Measurements from ENCODE around the gene SPDYE8.
"Not testable (repeated sequence)": the region's sequence is repeated elsewhere in the genome, so short reads cannot be mapped to it uniquely, and the experiment has no call there.

SPDYE8 gene, protein sequence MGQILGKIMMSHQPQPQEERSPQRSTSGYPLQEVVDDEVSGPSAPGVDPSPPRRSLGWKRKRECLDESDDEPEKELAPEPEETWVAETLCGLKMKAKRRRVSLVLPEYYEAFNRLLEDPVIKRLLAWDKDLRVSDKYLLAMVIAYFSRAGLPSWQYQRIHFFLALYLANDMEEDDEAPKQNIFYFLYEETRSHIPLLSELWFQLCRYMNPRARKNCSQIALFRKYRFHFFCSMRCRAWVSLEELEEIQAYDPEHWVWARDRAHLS

DNA sequence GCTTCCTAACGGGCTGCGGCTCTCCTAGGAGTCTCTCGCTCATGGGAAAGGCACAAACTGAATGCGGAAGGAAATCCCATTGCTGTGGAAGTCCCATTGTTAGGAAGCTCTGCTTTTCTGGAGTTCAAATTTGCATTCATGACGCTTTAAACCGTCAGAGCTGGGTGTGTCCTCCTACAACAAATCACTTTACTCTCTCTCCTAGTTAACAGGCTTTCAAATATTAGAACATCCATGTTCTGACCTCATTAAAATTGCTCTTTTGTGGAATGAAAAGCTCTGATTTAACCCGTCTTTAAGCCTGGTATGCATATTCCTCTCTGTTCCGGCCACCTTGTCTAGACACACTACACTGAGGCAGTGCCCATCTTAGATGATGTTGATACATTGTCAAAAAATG, at the start of gene SPDYE8:
Gene SPDYE8, minus strand, starts transcription at position 101 of the 400 bp plus-strand sequence. CDS start 1,800 bp downstream, outside the sequence.
- DNase-seq (ENCODE audit: low read depth), result not testable (repeated sequence)

DNA sequence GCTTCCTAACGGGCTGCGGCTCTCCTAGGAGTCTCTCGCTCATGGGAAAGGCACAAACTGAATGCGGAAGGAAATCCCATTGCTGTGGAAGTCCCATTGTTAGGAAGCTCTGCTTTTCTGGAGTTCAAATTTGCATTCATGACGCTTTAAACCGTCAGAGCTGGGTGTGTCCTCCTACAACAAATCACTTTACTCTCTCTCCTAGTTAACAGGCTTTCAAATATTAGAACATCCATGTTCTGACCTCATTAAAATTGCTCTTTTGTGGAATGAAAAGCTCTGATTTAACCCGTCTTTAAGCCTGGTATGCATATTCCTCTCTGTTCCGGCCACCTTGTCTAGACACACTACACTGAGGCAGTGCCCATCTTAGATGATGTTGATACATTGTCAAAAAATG, 28.2 kb upstream of the SPDYE8 start, which contains the start of gene SPDYE11:
Gene SPDYE11, minus strand, starts transcription at position 101 of the 400 bp plus-strand sequence. CDS start 1,800 bp downstream, outside the sequence.
- DNase-seq (ENCODE audit: low read depth), result not testable (repeated sequence)

DNA sequence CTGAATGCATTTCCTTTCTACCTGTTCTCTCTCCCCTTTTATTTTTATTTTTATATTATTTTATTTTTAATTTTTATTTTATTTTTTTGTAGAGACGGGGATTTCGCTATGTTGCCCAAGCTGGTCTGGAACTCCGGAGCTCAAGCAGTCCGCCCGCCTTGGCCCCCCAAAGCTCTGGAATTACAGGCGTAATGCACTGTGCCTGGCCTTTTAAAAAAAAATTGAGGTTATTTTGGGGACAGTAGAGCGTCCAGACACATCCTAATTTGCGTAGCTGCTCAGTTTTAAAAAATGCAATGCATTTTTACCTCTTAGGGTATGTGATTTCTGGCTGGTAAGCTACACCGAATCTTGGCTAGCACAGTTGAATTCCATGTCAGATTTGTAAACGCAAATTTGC, 23.1 kb downstream of the SPDYE8 start:
- DNase-seq (ENCODE audit: low read depth), result not testable (repeated sequence)

DNA sequence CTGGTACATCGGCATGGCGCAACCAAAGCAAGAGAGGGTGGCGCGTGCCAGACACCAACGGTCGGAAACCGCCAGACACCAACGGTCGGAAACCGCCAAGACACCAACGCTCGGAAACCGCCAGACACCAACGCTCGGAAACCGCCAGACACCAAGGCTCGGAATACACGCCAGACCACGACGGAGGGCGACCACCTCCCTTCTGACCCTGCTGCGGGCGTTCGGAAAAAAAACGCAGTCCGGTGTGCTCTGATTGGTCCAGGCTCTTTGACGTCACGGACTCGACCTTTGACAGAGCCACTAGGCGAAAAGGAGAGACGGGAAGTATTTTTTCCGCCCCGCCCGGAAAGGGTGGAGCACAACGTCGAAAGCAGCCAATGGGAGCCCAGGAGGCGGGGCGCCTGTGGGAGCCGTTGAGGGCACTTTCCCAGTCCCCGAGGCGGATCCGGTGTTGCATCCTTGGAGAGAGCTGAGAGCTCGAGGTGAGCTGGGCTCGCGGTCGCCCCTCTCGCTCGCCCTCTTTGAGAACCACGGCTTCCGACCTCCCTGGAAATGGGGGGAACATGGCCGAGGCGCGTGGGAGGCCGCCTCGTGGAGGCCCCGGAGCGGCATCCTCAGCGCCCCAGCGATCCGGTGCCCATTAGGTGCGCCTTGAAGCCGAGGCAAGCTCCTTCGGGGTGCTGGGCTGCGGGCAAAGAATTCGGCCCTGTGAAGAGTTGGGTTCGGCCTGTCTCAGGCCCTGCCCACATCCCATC, 23.7 kb downstream of the SPDYE8 start:
- peak; percentile 79 for DNase-seq (ENCODE audit: low read depth)

DNA sequence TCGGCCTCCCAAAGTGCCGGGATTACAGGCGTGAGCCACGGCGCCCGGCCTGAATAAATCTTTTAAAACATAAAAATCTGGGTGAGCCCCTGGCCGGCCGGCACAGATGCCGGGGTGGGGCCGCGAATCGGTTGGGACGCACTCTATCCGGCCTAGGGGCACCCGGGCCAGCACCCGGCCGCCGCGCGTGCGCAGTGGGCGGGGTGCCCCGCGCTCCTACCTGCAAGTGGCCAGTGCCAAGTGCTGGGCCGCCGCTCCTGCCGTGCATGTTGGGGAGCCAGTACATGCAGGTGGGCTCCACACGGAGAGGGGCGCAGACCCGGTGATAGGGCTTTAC, 24.2 kb downstream of the SPDYE8 start:
- peak; percentile 66 for DNase-seq (ENCODE audit: low read depth)

DNA sequence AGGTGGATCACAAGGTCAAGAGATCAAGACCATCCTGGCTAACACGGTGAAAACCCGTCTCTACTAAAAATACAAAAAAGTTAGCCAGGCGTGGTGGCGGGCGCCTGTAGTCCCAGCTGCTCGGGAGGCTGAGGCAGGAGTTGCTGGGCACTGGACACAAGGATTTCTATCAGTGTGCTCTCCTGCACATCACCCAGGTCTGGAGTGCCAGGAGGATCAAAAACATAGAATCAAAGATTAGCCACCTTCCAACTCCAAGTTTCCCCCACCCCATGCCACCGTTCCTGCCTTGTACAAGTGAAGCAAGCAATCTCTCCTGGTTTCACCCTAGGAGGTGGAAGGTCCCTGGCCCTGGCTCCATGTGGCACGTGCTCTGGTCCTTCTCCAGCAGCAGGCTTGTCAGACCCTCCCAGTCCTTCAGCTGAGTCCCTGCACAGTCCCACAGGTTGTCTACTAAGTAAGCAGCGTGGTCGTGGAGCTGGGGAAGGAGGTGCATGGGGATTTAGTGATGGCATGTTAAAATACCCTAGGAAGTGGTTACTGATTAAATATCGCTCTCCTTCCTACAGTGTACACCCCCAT, 31.6 kb downstream of the SPDYE8 start:
- not testable (repeated sequence) for DNase-seq (ENCODE audit: low read depth)

DNA sequence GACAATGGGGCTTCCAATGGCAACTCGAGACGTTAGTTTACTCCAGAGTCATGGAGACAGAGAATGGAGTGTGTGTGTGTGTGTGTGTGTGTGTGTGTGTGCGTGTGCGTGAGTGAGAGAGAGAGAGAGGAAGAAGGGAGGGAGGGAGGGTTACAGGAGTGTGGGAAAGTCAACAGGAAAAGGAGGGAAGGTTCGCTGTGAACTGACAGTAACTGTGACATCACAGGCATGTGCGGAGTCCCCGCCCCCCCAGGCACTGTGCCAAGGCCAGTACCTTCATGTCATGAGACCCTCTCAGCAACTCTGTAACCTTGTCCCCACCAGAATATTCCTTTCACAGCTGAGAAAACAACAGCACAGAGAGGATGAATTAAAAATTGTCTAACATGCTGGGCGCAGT, 32.1 kb downstream of the SPDYE8 start:
- not testable (repeated sequence) for DNase-seq (ENCODE audit: low read depth)

DNA sequence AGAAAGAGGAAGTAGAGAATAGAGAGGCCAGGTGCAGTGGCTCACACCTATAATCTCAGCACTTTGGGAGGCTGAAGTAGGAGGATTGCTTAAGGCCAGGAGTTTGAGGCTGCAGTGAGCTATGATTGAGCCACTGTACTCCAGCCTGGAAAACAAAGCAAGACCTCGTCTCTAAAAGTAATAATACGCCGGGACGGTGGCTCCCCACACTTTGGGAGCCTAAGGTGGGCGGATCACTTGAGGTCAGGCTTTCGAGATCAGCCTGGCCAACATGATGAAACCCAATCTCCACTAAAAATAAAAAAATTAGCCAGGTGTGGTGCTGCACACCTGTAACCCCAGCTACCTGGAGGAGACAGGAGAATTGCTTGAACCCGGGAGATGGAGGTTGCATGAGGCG, 34.1 kb downstream of the SPDYE8 start:
- DNase-seq (ENCODE audit: low read depth), result not testable (repeated sequence)

DNA sequence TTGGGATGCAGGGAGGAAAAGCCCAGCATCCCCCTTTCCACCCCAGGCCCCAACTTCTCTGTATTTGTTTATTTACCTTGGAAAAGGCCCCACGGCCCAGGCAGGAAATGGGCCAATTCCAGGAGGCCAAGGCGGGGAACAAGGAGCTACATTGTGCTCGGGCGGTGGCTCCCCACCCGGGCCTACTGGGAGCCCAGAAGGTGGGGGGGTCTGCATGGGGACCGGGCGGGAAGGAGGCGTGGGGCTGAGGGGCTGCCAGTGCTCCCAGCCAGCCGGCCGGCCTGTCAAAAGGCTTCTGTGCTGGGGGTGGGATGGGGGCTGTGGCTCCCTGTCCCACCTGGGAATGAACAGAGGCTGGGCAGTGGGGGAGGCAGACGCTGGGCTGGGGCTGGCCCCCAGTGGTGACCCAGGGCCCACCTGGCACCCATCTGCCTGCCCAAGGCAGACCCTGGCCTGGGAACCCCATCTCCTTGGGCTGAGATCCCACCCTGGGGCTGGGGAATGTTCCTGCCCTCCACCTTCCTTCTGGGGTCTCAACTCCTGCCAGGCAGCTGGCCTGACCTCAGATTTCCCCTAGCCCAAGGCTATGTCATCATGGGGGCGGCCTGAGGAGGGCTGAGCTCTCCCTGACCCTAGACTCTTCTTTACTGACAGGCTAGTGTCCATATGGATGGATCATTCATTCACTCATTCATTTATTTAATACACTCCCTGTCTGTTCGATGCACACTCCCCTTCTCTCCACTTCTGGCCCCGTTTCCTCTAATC, 39.2 kb downstream of the SPDYE8 start:
- not testable (repeated sequence) for DNase-seq (ENCODE audit: low read depth)

DNA sequence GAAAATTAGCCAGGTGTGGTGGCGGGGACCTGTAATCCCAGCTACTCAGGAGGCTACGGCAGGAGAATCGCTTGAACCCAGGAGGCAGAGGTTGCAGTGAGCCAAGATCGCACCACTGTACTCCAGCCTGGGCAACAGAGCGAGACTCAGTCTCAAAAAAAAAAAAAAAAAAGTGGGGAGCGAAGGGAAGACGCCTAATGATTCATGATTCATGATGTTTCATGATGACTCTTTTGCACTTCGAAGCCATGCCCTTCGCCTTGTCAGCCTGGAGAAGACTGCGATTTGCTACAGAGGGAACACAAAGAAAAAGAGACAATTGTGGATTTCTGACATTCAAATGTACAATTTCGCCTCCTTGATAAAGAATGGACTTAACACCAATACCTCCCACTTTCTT, 47.5 kb downstream of the SPDYE8 start:
- not testable (repeated sequence) for DNase-seq (ENCODE audit: low read depth)

DNA sequence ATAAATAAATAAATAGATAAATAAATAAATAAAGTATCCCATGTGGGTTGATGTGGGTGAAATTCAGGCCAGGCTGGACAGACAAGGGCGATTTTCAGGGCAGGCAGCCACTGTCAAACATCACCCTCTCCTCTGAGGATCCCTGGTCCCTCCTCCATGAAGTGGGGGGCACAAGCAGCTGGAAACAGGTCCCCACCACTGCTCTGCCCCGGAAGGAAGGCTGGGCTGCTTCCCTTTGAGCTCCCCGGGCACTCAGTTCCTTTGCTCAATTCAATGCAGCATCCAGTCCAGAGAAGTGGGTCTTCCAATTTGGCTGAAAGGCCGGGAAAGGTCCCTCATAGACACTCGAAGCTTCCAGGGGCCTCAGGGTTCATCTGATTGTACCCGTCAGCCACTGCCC, 49.2 kb downstream of the SPDYE8 start:
- DNase-seq (ENCODE audit: low read depth), result not testable (repeated sequence)

DNA sequence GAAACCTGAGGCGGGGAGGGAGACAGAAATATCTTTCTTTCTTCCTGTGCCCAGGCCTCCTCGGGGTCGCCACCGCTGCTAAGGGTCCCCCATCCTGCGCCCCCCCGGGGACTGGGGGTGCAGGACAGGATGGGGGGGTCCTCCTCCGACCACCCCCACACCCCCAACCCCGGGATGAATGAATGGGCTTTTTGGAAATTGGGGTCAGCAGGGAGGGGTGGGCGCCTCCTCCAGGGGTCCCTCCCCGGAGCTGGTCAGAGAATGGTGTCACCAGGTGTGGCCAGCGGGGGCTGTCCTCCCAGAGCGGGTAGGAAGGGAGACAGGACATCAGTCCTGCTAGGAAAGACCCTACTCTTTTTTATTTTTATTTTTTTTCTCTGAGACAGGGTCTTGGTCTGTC, 53.1 kb downstream of the SPDYE8 start:
- not testable (repeated sequence) for DNase-seq (ENCODE audit: low read depth)

DNA sequence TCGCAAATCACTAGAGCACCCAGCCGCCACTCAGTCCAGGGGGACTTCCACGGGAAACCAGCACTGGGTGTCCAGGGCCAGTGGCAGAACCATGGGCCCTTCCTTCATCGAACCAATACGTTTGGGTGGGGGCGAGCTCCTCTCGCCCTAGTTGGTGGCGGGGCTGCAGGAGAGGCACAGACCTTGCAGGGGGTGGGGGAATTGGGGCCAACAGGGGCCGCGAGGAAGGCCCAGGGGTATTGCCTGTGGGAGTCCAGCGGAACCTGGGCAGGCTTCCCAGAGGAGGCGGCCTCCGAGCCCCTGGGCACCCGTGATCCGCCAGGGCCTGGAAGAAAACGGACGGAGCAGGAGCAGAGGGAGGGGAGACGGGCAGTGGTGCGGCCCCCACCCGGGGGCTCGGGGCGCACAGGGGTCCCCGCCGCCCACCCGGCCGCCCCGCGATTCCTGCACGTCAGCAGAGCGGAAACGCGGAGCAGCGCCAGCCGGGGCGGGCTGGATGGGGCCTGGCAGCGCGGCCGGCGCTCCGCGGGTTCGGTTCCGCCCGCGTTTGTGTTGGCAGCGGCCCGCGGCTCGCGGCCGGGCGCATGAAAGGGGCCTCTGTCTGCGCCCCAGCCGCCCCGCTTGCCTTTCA, 53.8 kb downstream of the SPDYE8 start:
- DNase-seq (ENCODE audit: low read depth), result not testable (repeated sequence)

DNA sequence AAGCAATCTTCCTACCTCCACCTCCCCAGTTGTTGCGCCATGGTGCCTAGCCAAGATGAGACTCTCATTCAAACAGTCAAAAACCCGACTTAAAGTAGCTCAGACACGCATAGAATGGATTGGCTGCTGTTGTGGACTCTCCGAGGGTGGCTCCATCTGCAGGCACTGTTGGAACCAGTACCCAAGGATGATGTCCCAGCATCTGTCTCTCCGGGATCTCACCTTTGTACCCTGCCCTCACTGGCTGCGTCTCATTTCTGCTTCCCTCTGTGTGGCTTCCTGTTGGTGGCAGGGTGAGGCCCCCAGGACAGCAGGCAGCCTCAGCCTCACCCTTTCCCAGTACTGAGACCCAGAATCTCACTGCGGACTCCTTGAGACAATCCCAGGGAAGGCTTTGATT, 54.8 kb downstream of the SPDYE8 start:
- DNase-seq (ENCODE audit: low read depth), result not testable (repeated sequence)

DNA sequence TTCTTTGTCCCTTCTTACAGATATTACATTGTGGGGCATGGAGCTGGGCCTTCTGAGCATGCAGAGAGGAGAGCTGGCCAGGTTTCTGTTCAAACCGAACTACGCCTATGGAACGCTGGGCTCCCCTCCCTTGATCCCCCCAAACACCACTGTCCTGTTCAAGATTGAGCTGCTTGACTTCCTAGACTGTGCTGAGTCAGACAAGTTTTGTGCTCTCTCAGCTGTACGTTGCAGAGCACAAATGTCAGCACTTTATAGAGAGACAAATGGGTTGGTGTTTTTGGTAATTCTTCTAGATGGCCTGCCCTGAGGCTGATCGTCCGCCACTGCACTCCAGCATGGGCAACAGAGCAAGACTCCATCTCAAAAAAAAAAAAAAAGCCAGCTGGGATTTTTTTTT, 58.1 kb downstream of the SPDYE8 start:
- DNase-seq (ENCODE audit: low read depth), result not testable (repeated sequence)

Measured in activated T-helper 9 cell treated with anti-CD3 and anti-CD28 coated beads, Interleukin-2, amount 50 U/mL, for 16 hours (primary cell).